HG03354 (cell line): ENCODE data around the gene NSRP1.
"Not testable (repeated sequence)": the region's sequence is repeated elsewhere in the genome, so short reads cannot be mapped to it uniquely, and the experiment has no call there.

Experiments used
- ATAC-seq: cut with Tn5 transposase; IDR thresholded peaks from one replicate; pipeline ENCODE4 v1.9.1; 2021; ENCODE audit warnings: mild to moderate bottlenecking; ENCODE audit not compliant: unreplicated experiment, poor library complexity, severe bottlenecking

NSRP1 gene

DNA sequence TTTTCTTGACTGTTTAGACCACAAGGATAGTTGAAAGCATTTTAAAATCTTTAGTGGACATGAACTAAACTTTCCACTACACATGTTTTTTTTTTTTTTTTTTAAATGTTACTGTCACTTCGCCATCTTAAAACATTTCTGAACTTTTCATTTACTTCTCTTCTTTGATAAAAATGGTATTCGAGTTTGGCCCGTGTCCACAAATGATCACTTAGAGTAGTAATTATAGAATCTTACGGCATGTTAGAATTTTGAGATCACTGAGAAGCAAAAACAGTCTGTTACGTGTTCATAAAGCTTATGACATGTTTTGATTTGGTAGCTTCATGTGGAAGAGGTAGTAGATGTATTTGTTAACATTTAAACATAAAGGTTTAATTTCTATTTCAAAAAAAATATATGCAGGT is 1.1 kb downstream of the NSRP1 start:
- no peak for ATAC-seq

DNA sequence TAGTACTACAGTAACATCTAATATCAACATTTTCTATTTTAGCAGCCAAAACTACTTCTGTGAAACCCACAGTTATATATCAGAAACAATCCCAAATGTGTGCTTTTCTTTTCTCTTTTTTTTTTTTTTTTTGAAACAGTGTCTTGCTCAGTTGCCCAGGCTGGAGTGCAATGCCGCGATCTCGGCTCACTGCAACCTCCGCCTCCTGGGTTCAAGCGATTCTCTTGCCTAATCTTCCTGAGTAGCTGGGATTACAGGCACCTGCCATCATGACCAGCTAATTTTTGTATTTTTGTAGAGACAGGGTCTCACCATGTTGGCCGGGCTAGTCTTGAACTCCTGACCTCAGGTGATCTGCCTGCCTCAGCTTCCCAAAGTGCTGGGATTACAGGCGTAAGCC is 2.0 kb downstream of the NSRP1 start:
- ATAC-seq, result not testable (repeated sequence)

DNA sequence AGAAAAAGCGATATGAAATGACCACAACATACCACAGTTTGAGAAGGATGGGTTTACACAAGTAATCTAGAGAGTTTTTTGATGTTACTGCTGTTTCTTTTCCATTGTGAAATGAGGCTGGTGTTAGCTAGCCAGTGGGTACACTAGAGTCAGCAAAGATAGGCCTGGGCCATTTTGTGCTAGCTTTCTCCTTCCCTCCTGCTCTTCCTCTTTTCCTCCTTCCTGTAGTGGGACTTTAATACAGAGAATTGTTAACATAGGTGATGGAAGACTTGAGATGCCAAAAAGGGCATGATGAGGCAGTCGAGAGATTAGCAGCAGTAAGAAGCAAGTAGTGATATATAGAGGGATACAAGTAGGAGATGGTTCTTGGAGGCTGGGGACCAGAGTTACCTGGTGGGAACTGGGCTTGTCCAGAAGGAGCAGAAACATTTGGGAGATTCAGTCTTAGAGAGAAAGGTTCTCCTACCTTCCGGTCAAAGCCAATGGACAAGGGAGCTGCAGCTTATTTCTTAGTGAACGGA is 7.7 kb downstream of the NSRP1 start:
- ATAC-seq, result no peak

DNA sequence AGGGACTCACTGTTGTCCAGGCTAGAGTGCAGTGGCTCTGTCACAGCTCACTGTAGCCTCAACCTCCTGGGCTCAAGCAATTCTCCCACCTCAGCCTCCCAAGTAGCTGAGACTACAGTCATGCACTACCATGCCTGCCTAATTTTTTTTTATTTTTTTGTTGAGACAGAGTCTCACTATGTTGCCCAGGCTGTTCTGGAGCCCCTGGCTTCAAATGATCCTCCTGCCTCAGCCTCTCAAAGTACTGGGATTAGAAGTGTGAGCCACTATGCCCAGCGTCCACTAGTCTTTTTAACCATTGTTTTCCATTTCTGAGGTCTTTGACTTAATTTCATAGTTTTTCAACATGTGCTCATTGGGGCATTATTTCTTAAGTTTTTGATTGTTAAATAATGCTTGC is 13.5 kb downstream of the NSRP1 start:
- ATAC-seq, result no peak

DNA sequence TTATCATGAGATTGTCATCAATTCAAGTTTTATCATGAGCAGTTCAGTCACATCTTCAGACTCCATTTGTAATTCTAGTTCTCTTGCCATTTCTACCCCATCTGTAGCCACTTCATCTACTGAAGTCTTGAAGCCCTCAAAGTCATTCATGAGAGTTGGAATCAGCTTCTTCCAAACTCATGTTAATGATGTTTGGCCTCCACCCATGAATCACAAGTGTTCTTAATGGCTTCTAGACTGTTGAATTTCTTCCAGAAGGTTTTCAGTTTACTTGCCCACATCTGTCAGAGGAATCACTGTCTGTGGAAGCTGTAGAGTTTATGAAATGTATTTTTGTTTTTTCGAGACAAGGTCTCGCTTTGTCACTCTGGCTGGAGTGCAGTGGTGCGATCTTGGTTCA is 16.0 kb downstream of the NSRP1 start:
- ATAC-seq, result no peak

DNA sequence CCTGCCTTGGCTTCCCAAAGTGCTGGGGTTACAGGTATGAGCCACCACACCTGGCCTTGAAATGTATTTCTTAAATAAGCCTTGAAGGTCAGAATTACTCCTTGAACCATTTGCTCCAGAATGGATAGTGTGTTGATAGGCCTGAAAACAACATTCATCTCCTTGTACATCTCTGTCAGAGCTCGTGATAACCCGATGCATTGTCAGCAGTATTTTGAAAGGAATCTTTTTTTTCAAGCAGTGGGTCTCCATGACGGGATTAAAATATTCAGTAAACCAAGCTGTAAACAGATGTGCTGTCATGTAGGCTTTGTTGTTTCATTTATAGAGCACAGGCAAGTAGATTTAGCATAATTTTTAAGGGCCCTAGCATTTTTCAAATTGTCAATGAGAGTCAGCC is 16.6 kb downstream of the NSRP1 start:
- ATAC-seq, result no peak

DNA sequence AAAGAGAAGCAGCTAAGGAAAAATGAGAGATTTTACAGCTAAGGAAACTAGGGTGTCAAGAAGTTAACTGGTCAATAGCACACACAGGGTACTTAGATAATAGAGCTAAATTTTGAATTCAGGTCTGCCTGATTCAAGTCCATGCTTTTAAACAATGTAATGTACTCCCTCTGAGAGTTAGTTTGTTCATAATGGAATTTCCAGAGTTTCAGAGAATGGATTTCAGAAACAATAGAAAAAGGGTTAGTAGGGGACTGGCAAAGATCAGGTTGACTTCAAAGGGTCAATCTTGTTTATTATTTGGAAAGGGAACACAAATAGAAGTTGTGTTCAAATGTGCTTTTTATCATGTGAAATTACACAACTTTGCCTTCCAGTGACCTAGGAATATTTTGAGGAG is 17.9 kb downstream of the NSRP1 start:
- ATAC-seq, result no peak

DNA sequence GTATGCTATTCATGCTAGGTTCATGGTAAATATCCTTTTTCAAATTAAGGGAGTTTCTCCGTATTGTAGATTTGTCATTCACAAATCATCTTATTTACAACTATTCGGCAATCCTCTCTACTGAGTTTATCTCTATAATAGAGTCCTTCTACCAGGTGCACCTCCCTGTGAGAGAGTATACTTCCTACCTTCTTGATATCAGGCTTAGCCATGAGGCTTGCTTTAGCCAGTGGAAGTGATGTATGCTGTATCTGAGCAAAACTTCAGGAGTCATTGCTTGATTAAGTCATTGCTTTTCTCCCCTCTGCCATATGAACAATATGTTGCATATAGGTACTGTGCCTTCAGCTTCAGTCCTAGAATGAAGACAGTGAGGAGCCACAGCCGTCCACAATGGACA is 20.5 kb downstream of the NSRP1 start:
- no peak for ATAC-seq

DNA sequence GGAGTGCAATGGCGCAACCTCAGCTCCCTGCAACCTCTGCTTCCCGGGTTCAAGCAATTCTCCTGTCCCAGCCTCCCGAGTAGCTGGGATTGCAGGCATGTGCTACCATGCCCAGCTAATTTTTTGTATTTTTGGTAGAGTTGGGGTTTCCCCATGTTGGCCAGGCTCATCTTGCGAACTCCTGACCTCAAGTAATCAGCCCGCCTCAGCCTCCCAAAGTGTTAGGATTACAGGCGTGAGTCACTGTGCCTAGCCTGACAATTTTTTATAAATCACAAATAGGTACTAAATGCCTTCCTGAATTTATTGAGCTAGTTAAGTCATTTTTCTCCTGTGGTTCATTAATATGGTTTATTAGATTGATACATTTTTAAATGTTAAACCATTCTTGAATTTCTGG is 31.2 kb downstream of the NSRP1 start:
- ATAC-seq, result not testable (repeated sequence)

DNA sequence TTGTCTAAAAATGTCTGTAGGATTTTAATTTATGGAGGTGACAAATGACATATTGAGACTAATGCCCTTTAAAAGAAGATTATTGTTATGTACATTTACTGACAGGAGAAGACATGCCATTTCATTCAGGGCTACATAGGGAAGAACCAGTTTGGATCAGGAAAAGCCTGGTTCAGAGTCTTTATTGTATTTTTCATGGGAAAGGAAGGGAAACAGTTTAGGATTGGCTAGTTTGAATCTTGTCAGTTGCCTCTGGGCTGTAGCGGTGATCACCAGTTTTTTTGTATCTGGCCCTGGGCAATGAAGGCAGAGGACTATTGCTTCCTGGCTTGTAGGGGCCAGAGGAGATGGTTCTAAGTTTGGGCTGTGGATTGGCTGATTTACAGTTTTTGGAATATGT is 31.8 kb downstream of the NSRP1 start:
- ATAC-seq, result no peak

DNA sequence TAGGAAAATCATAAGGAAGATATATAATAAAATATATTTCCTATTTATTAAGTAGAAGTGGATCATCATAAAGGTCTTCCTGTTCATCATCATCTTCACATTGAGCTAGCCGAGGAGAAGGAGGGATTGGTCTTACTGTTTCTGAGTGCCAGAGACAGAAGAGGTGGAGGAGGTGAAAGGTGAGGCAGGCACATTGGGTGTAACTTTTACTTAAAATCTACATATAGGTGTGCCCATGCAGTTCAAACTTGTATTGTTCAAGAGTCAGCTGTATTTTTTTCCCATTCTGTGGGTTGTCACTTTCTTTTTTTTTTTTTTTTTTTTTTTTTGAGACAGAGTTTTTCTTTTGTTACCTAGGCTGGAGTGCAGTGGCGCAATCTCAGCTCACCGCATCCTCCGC is 34.9 kb downstream of the NSRP1 start:
- ATAC-seq, result no peak

DNA sequence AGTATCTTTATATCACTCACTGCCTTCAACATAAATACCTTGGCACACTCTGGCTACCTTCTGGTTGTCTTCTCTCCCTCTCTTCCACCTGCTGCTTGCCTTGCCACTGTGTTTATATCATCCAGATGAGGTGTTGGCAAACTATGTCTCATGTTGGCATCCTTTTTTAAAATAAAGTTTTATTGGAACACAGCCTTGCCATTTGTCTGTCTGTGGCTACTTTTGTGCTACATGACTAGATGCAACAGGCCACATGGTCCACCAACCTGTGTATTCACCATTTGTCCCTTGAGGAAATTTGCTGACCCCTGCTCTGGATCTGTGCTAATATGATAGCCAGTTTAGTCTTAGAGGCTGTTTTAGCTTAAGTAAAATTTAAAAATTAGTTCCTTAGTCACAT is 36.8 kb downstream of the NSRP1 start:
- ATAC-seq, result no peak

DNA sequence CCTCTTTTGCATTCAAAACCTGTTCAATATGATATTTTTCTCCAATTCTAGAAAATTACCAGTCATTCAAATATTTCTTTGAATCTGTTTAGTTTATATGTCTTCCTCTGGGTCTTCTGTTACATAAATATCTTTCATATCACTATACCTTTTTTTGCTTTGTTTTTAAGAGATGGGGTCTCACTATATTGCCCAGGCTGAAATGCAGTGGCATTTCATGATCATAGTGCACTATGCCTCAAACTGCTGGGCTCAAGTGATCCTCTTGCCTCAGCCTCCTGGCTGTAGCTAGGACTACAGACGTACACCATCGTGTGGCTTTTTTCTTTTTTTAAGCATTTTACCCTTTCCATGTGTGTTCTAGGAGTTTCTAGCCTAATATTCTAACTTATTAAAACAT is 38.8 kb downstream of the NSRP1 start:
- ATAC-seq, result no peak

DNA sequence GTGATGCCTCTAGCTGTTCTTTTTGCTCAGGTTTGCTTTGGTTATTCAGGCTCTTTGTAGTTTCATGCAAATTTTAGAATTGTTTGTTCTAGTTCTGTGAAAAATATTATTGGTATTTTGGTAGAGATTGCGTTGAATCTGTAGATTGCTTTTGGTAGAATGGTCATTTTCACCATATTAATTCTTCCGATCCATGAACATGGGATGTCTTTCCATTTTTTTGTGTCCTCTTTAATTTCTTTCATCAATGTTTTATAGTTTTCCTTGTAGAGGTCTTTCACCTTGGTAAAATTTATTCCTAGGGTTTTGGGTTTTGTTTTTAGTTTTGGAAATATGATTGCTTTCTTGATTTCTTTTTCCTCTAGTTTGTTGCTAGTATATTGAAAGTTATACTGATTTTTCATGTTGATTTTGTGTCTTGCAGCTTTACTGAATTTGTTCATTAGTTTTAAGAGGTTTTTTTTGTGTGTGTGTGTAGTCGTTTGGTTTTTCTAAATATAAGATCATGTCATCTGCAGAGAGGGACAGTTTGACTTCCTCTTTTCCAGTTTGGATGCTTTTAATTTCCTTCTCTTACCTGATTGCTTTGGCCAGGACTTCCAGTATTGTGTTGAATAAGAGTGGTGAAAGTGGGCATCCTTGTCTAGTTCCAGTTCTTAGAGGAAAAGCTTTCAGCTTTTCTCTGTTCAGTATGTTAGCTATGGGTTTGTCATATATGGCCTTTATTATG is 42.4 kb downstream of the NSRP1 start:
- no peak for ATAC-seq

DNA sequence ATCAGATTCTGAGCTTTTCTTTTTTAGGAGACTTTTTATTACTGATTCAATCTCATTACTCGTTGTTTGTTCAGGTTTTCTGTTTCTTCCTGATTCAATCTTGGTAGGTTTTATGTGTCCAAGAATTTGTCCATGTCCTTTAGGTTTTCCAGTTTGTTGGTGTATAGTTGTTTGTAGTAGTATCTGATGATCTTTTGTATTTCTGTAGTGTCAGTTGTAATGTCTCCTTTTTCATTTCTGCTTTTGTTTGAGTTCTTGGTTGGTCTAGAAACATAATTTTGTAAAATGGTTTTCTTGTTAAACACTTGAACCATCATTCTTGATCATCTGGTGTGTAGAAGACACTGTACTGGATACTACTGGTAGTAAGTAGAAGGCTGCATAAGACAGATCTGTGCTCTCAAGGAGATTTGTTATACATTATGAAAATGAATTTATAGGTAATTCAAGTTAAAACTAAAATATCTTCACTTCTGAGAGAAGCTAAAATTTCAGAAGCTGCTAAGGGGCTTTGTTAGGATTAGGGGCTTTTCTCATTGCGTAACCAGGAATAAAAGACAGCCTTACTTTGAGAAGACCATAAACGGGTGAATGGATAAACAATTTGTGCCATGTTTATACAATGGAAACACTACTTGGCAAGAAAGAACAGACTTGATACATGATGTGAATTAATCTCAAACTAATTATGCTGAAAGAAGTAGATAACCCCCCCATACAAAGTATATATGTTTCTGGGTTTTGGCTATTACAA is 44.0 kb downstream of the NSRP1 start:
- no peak for ATAC-seq

DNA sequence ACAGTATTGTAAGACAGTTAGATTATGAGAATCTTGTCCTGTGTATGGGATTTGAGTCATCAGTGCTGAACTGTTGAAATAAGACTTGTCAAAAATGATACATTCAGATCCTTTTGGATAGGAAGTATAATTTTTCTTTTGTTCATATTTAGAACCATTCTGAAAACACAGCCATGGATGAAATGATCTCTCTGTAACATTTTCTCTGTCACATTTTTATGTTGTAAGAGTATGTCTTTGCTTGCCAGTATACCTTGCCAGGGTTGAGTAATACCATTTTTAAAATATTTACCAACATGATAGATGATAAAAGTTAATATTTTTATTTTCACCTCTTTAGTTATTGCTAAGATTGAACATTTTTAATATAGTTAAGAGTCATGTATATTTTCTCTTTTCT is 45.0 kb downstream of the NSRP1 start:
- no peak for ATAC-seq

DNA sequence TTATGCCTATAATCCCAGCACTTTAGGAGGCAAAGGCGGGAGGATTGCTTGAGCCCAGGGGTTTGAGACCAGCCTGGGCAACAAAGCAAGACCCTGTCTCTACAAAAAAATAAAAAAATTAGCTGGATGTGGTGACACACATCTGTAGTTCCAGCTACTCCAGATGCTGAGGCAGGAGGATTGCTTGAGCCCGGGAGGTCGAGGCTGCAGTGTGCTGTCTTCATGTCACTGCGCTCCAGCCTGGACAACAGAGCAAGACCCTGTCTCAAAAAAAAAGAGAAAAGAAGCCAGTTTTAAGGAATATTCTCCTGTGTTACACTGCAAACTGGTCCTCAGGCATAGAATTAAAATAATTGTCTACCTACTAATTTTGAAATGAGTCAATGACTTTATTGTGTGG is 47.9 kb downstream of the NSRP1 start:
- no peak for ATAC-seq

DNA sequence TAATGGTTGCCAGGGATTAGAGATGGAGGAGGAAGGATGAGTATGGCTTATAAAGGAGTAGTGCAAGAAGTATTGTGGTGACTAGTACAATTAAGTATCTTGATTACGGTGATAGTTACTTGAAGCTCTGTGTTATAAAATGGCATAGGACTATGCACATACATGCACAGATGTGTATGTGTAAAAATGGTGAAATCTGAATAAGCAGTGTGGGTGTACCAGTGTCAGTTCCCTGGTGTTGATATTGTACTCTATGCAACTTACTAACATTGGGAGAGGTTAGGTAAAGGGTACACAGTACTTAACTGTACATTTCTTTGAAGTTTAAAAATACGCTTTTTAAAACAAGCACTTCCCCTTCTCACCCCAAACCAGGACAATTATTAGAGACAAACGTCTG is 48.5 kb downstream of the NSRP1 start:
- no peak for ATAC-seq

DNA sequence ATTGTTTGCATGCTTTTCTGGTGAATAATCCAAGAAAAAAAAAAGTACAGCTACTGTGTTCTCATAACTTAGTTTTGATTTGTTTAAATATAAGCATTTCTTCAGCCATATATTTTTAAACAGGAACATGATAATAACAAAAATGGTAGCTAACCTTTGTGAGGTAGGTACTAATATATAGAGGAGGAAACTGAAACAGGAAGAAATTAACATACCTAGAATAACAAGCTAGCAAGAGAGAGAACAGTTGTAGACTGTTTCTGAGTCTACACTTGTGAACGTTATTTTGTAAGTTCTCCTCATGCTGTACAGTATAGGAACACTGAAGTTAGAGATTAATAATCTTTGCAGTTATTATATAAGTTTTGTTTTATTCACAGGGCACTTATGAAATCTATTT is 49.3 kb downstream of the NSRP1 start:
- ATAC-seq, result no peak

DNA sequence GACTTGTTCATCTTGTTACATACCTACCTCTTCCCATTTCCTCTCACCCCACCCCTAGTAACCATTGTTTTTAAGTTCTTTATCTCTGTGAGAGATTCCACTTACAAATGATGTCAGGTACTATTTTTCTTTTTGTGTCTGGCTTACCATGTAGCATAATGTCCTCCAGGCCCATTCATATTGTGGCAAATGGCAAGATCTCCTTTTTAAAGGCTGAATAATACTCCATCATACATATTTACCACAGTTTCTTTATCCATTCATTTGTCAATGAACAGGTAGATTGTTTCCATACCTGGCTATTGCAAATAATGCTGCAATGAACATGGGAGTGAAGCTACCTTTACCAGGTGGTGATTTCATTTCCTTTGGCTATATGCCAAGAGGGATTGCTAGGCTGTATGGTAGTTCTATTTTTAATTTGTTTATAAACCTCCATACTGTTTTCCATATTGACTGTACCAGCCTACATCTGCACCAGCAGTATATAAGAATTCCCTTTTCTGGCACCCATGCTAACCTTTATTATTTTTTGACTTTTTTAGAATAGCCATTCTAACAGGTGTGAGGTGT is 53.9 kb downstream of the NSRP1 start:
- ATAC-seq, result no peak

DNA sequence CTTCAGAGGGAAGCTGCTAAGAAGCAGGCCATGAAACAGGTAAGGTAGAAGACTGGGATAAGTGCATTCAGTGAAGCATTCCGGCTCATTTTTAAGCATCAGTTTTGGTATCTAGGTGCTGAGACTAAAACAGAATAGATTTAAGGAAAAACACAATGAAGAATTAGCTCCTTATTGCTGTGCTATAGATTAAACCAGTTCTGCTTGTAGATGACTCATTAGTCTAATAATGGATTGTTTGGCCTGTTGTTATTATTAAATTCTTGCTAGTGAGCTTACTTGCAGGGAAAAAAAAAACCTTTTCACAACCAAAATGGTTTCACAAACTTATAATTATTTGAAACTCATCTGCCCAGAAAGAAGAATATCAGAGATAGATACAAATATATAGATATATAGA is 55.9 kb downstream of the NSRP1 start:
- no peak for ATAC-seq
